ENCODE measurements around the gene UBL5.

Gene UBL5

GRCh38 chr19:9856609-9857008 is 28.9 kb downstream of the UBL5 start:
- Histone ChIP-seq H3K9ac (ENCODE audit: low read length) (no peak overlapping the region), H3K27ac (ENCODE audit: low read depth, low read length) (no peak overlapping the region), H3K27me3 (ENCODE audit: control insufficient read depth, insufficient read depth, low read length) (no peaks in the 10 kb centered on the region), H3K36me3 (ENCODE audit: control insufficient read depth, insufficient read depth, low read length) (peaks cover 26% of the 10 kb centered on the region), H3K9me3 (ENCODE audit: control insufficient read depth, insufficient read depth, low read depth, low read length) (no peaks in the 10 kb centered on the region), H3K4me3 (ENCODE audit: low read depth, low read length) (no peak overlapping the region), H3K4me1 (ENCODE audit: control insufficient read depth, insufficient read depth, low read length) (no peaks in the 10 kb centered on the region)

GRCh38 chr19:9857076-9857721 is 29.5 kb downstream of the UBL5 start:
- no peak overlapping the region for H3K9ac ChIP-seq (ENCODE audit: low read length)
- H3K4me1 ChIP-seq (ENCODE audit: control insufficient read depth, insufficient read depth, low read length): no peaks in the 10 kb centered on the region
- H3K27ac ChIP-seq (ENCODE audit: low read depth, low read length): no peak overlapping the region
- H3K27me3 ChIP-seq (ENCODE audit: control insufficient read depth, insufficient read depth, low read length): no peaks in the 10 kb centered on the region
- peaks cover 24% of the 10 kb centered on the region for H3K36me3 ChIP-seq (ENCODE audit: control insufficient read depth, insufficient read depth, low read length)
- no peaks in the 10 kb centered on the region for H3K9me3 ChIP-seq (ENCODE audit: control insufficient read depth, insufficient read depth, low read depth, low read length)
- no peak overlapping the region for H3K4me3 ChIP-seq (ENCODE audit: low read depth, low read length)

GRCh38 chr19:9857920-9858746 is 30.4 kb downstream of the UBL5 start:
- Histone ChIP-seq H3K36me3 (ENCODE audit: control insufficient read depth, insufficient read depth, low read length) (peaks cover 25% of the 10 kb centered on the region), H3K27me3 (ENCODE audit: control insufficient read depth, insufficient read depth, low read length) (no peaks in the 10 kb centered on the region), H3K9ac (ENCODE audit: low read length) (no peak overlapping the region), H3K27ac (ENCODE audit: low read depth, low read length) (no peak overlapping the region), H3K4me3 (ENCODE audit: low read depth, low read length) (no peak overlapping the region), H3K9me3 (ENCODE audit: control insufficient read depth, insufficient read depth, low read depth, low read length) (no peaks in the 10 kb centered on the region), H3K4me1 (ENCODE audit: control insufficient read depth, insufficient read depth, low read length) (no peaks in the 10 kb centered on the region)

- Histone ChIP-seq H3K9ac (ENCODE audit: low read length) (no peak overlapping the region), H3K27ac (ENCODE audit: low read depth, low read length) (no peak overlapping the region), H3K9me3 (ENCODE audit: control insufficient read depth, insufficient read depth, low read depth, low read length) (no peaks in the 10 kb centered on the region), H3K4me3 (ENCODE audit: low read depth, low read length) (no peak overlapping the region), H3K27me3 (ENCODE audit: control insufficient read depth, insufficient read depth, low read length) (no peaks in the 10 kb centered on the region), H3K36me3 (ENCODE audit: control insufficient read depth, insufficient read depth, low read length) (peaks cover 27% of the 10 kb centered on the region), H3K4me1 (ENCODE audit: control insufficient read depth, insufficient read depth, low read length) (no peaks in the 10 kb centered on the region)
Measured at GRCh38 chr19:9858766-9859165, 31.0 kb downstream of the UBL5 start.

- H3K4me3 ChIP-seq (ENCODE audit: low read depth, low read length): no peak overlapping the region
Measured at GRCh38 chr19:9860407-9860806, 32.7 kb downstream of the UBL5 start.

GRCh38 chr19:9861503-9861902 is 33.8 kb downstream of the UBL5 start:
- H3K4me3 ChIP-seq (ENCODE audit: low read depth, low read length): no peak overlapping the region
- H3K4me1 ChIP-seq (ENCODE audit: control insufficient read depth, insufficient read depth, low read length): no peaks in the 10 kb centered on the region
- no peak overlapping the region for H3K9ac ChIP-seq (ENCODE audit: low read length)
- H3K27me3 ChIP-seq (ENCODE audit: control insufficient read depth, insufficient read depth, low read length): no peaks in the 10 kb centered on the region
- H3K27ac ChIP-seq (ENCODE audit: low read depth, low read length): no peak overlapping the region
- no peaks in the 10 kb centered on the region for H3K9me3 ChIP-seq (ENCODE audit: control insufficient read depth, insufficient read depth, low read depth, low read length)
- H3K36me3 ChIP-seq (ENCODE audit: control insufficient read depth, insufficient read depth, low read length): peaks cover 17% of the 10 kb centered on the region

More at GRCh38 chr19:9860407-9860806, 32.7 kb downstream of the UBL5 start:
- Histone ChIP-seq H3K4me1 (ENCODE audit: control insufficient read depth, insufficient read depth, low read length) (no peaks in the 10 kb centered on the region), H3K36me3 (ENCODE audit: control insufficient read depth, insufficient read depth, low read length) (peaks cover 20% of the 10 kb centered on the region), H3K27ac (ENCODE audit: low read depth, low read length) (no peak overlapping the region), H3K27me3 (ENCODE audit: control insufficient read depth, insufficient read depth, low read length) (no peaks in the 10 kb centered on the region), H3K9ac (ENCODE audit: low read length) (no peak overlapping the region), H3K9me3 (ENCODE audit: control insufficient read depth, insufficient read depth, low read depth, low read length) (no peaks in the 10 kb centered on the region)

- Histone ChIP-seq H3K9me3 (ENCODE audit: control insufficient read depth, insufficient read depth, low read depth, low read length) (no peaks in the 10 kb centered on the region), H3K4me3 (ENCODE audit: low read depth, low read length) (no peak overlapping the region), H3K27ac (ENCODE audit: low read depth, low read length) (no peak overlapping the region), H3K9ac (ENCODE audit: low read length) (no peak overlapping the region), H3K4me1 (ENCODE audit: control insufficient read depth, insufficient read depth, low read length) (no peaks in the 10 kb centered on the region), H3K27me3 (ENCODE audit: control insufficient read depth, insufficient read depth, low read length) (no peaks in the 10 kb centered on the region), H3K36me3 (ENCODE audit: control insufficient read depth, insufficient read depth, low read length) (peaks cover 7% of the 10 kb centered on the region; the same call in 1 of the 2 replicates)
Measured at GRCh38 chr19:9862938-9863337, 35.2 kb downstream of the UBL5 start.

- Histone ChIP-seq H3K9me3 (ENCODE audit: control insufficient read depth, insufficient read depth, low read depth, low read length) (no peaks in the 10 kb centered on the region), H3K36me3 (ENCODE audit: control insufficient read depth, insufficient read depth, low read length) (peaks cover 7% of the 10 kb centered on the region; the same call in 1 of the 2 replicates), H3K27ac (ENCODE audit: low read depth, low read length) (no peak overlapping the region), H3K27me3 (ENCODE audit: control insufficient read depth, insufficient read depth, low read length) (no peaks in the 10 kb centered on the region), H3K4me1 (ENCODE audit: control insufficient read depth, insufficient read depth, low read length) (no peaks in the 10 kb centered on the region), H3K4me3 (ENCODE audit: low read depth, low read length) (no peak overlapping the region), H3K9ac (ENCODE audit: low read length) (no peak overlapping the region)
Measured at GRCh38 chr19:9863759-9864158, 36.0 kb downstream of the UBL5 start.

- Histone ChIP-seq H3K9ac (ENCODE audit: low read length) (no peak overlapping the region), H3K4me1 (ENCODE audit: control insufficient read depth, insufficient read depth, low read length) (no peaks in the 10 kb centered on the region), H3K36me3 (ENCODE audit: control insufficient read depth, insufficient read depth, low read length) (0 out of 2 replicates have a peak, but pooled peaks cover 2% of the 10 kb centered on the region), H3K27ac (ENCODE audit: low read depth, low read length) (no peak overlapping the region), H3K27me3 (ENCODE audit: control insufficient read depth, insufficient read depth, low read length) (no peaks in the 10 kb centered on the region), H3K9me3 (ENCODE audit: control insufficient read depth, insufficient read depth, low read depth, low read length) (no peaks in the 10 kb centered on the region), H3K4me3 (ENCODE audit: low read depth, low read length) (no peak overlapping the region)
Measured at GRCh38 chr19:9865732-9866501, 38.2 kb downstream of the UBL5 start.

GRCh38 chr19:9868983-9869617 is 41.4 kb downstream of the UBL5 start:
- no peak overlapping the region for H3K9ac ChIP-seq (ENCODE audit: low read length)
- no peaks in the 10 kb centered on the region for H3K27me3 ChIP-seq (ENCODE audit: control insufficient read depth, insufficient read depth, low read length)
- no peak overlapping the region for H3K4me3 ChIP-seq (ENCODE audit: low read depth, low read length)
- no peaks in the 10 kb centered on the region for H3K9me3 ChIP-seq (ENCODE audit: control insufficient read depth, insufficient read depth, low read depth, low read length)
- no peaks in the 10 kb centered on the region for H3K36me3 ChIP-seq (ENCODE audit: control insufficient read depth, insufficient read depth, low read length)
- no peaks in the 10 kb centered on the region; the same call in 1 of the 2 replicates for H3K4me1 ChIP-seq (ENCODE audit: control insufficient read depth, insufficient read depth, low read length)
- no peak overlapping the region for H3K27ac ChIP-seq (ENCODE audit: low read depth, low read length)

Measured in HUES6 (cell line).